ENCODE data around the gene ZNF814.
A peak's percentile ranks its signal among the peaks of the same experiment; 100 is the strongest.
"Not testable (repeated sequence)": the region's sequence is repeated elsewhere in the genome, so short reads cannot be mapped to it uniquely, and the experiment has no call there.

ZNF814 gene

GRCh38 chr19:57886046-57886445 lies 2.8 kb downstream of the ZNF814 start:
- DNase-seq (ENCODE audit: insufficient read length, low spot score): no peak
- FAIRE-seq: no peak
- TF ChIP-seq POLR2A (IDR thresholded peaks at IDR 0.05; ENCODE audit: low read depth, low read length): no peak

DNA sequence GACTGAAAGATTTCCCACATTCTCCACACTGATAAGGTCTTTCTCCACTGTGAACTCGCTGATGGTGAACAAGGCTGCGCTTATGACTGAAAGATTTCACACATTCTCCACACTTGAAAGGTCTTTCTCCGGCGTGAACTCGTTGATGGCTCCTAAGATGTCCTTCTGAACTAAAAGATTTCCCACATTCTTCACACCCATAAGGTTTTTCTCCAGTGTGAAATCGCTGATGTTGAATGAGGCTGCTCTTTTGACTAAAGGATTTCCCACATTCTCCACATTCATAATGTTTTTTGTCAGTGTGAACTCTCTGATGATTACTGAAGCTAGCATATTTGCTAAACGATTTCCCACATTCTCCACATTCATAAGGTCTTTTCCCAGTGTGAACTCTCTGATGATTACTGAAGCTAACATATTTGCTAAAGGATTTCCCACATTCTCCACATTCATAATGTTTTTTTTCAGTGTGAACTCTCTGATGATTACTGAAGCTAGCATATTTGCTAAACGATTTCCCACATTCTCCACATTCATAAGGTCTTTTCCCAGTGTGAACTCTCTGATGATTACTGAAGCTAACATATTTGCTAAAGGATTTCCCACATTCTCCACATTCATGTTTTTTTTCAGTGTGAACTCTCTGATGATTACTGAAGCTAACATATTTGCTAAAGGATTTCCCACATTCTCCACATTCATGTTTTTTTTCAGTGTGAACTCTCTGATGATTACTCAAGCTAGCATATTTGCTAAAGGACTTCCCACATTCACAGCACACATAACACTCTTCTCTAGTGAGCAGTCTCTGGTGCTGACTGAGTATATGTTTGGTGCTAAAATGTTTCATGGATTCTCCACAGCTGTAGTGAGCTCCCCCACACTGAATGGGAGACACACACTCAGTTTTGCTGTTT lies 14.7 kb downstream of the ZNF814 start:
- not testable (repeated sequence) for FAIRE-seq; DNase-seq (ENCODE audit: insufficient read length, low spot score)

DNA sequence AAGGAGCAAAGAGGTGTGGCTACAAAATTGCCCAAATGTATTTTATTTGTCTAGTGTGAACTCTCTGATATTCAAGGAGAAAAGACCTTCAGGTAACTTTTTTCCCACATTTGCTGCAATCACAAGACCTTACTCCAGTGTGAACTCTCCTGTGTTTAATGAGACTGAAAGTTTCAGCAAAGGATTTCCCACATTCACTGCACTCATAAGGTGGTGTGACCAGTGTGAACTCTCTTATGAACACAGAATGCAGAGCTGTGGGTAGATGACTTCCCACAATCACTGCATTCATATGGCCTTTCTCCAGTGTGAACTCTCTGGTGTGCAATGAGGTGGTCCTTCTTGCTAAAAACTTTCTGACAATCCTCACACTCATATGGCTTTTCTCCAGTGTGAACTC lies 16.4 kb downstream of the ZNF814 start:
- no peak for DNase-seq (ENCODE audit: insufficient read length, low spot score)
- TF ChIP-seq POLR2A (IDR thresholded peaks at IDR 0.05; ENCODE audit: low read depth, low read length): no peak
- FAIRE-seq: no peak

GRCh38 chr19:57870225-57870624 lies 18.6 kb downstream of the ZNF814 start:
- FAIRE-seq (no peak), DNase-seq (ENCODE audit: insufficient read length, low spot score) (no peak)
- no peak for TF ChIP-seq POLR2A (IDR thresholded peaks at IDR 0.05; ENCODE audit: low read depth, low read length)

- FAIRE-seq; DNase-seq (ENCODE audit: insufficient read length, low spot score): not testable (repeated sequence)
These were observed 19.2 kb downstream of the ZNF814 start for GRCh38 chr19:57869655-57870054.

DNA sequence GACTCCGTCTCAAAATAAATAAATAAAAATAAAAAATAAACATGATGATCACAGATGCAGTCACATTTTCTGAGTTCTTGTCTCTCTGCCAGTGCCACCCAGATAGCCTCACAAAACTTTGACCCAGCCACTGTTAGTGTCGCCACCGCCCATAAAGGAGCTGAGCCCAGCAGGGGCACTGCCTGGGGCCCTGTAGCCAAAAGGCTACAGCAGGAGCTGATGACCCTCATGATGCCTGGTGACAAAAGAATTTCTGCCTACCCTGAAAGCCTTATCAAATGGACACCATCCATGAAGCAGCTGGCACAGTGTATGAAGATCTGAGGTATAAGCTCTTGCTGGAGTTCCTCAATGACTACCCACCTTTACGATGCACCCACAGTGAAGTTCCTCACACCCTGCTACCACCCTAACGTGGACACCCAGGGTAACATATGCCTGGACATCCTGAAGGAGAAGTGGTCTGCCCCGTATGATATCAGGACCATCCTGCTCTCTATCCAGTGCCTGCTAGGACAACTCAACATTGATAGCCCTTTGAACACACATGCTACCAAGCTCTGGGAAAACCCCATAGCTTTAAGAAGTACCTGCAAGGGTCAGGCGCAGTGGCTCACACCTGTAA lies 20.9 kb downstream of the ZNF814 start:
- FAIRE-seq (no peak), DNase-seq (ENCODE audit: insufficient read length, low spot score) (no peak)
- no peak for TF ChIP-seq POLR2A (IDR thresholded peaks at IDR 0.05; ENCODE audit: low read depth, low read length)

GRCh38 chr19:57862351-57862750 lies 26.5 kb downstream of the ZNF814 start:
- not testable (repeated sequence) for DNase-seq (ENCODE audit: insufficient read length, low spot score); FAIRE-seq

DNA sequence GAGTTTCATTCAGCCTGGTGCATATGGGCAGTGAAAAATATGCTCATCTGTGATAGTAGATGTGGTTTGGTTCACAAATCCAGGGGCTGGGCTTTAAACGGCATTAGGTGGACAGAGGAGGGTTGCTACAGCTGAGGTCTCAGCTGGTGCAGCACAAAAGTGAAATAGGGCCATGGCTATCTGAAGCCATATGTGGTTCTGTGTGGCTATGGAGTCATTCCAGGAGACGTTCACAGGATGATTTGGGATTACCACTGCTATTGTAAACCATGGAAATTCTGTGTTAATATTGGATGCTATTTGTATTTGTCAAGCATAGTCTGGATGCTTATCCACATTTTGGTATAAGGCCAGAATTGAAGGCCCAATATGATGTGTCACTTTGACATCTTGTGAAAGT lies 34.7 kb downstream of the ZNF814 start:
- FAIRE-seq: not testable (repeated sequence)

GRCh38 chr19:57851812-57852603 lies 36.8 kb downstream of the ZNF814 start:
- not testable (repeated sequence) for DNase-seq (ENCODE audit: insufficient read length, low spot score); FAIRE-seq

More for the DNA sequence above, 34.7 kb downstream of the ZNF814 start:
- DNase-seq (ENCODE audit: insufficient read length, low spot score): not testable (repeated sequence)

DNA sequence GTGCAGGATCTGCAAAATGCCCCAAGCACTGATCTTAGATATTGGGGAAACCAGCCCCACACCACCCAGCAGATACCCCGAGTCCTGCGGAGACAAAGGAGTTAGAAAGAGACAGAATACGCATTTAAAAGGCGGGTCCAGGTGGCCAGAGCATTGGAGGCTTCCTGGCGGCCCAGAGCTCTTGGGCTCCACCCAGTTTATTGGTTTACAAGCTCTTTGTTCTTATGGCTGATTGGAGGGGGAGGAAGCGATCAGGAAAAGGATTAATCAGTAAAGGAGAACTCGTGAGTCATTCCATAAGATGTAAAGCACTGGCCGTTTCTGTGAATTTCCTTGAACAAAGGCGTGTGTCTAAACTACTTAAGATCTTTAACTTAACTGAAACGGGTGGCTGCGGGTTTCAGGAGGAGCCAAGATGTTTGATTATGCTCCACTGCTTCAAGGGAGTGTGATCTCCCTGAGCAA lies 38.3 kb downstream of the ZNF814 start:
- DNase-seq (ENCODE audit: insufficient read length, low spot score) (no peak), FAIRE-seq (no peak)
- TF ChIP-seq POLR2A (IDR thresholded peaks at IDR 0.05; ENCODE audit: low read depth, low read length): no peak

DNA sequence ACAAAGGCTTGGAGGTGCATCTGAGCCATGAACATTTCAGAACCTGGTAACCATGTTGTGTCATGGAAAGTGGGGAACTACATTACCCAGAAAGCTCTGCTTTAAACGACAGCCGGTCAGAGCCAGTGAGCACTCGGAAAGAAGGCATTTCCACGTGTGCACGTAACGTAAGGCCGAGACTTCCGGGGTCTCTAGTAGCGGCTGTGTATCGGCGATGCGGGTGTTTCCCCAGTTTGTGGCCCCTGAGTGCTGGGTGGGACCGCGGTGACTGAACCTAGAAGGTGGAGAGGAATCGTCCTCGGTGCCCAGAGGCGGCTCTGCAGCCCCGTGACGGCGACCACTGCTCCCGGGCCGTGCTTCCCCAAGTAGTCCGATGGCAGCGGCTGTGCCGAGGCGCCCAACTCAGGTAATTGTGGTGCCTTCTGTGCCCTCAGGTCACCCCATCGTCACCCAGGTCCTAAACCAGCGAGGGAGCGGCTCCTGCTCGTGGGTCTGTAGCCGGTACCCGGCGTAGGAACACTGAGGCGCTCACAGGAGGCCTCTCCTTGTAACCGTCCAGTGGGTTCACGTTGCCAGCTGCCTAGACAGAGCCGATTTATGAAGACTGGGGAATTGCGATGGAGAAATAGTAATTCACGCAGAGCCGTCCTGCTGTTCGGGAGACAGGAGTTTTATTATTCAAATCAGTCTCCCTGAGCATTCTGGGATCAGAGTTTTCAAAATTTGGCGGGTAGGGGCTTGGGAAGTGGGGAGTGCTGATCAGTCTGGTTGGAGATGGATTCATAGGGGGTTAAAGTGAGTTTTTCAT lies 39.0 kb downstream of the ZNF814 start, which contains the start of gene ZNF587:
Gene ZNF587 (plus strand): TSS at position 194 of the 808 bp plus-strand sequence. CDS start 180 bp downstream, at position 374.
- peak; percentile 75 for DNase-seq (ENCODE audit: insufficient read length, low spot score)
- peak; percentile 49 for TF ChIP-seq POLR2A (IDR thresholded peaks at IDR 0.05; ENCODE audit: low read depth, low read length)
- FAIRE-seq: peak; percentile 11

DNA sequence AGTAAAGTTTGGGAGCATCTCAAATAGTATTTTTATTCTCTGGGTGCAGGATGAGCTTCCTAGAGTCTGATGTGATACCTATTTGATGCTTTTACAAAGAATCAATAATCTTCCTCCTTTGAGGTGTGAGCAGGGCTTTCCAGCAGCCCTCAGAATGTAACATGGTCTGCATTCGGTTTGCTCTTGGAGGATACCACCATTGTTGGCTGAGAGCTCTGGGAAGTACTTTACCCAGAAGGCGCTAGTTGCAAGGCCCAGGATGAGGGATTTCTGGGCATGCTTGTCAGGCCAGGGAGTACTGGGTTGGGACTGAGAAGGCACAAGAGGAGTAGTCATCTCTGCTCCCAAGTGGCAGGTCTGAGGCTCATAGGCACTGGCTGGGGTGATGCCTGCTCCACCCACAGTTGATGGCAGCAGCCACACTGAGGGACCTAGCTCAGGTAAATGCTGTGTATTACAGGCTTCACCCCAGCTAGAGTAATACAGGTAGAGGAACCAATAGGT lies 39.6 kb downstream of the ZNF814 start:
- DNase-seq (ENCODE audit: insufficient read length, low spot score); FAIRE-seq: not testable (repeated sequence)

DNA sequence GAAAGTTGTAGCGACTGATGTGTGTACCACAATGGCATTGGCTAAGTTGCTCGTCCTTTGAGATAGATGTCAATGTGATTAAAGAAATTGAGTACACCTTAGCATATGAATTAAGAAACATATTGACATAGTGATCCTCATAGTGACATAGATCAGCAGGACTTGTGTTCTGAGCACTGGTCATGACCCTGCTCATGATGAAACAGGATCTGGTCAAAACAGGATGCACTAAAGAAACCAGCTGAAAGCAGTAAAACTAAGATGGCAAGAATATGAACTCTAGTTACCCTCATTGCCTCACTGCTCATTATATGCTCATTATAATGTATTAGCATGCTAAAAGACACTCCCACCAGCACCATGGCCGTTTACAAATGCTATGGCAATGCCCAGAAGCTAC lies 41.7 kb downstream of the ZNF814 start:
- DNase-seq (ENCODE audit: insufficient read length, low spot score); FAIRE-seq: not testable (repeated sequence)
